ENCODE measurements around the gene AASS. TPM values are rescaled to one million over a fixed set of nuclear protein-coding genes. Genes with fewer than 3 reads are reported as not detected.

The AASS gene
- polyA plus RNA-seq, 2 of the 4 experiments (the other 2 are of a cell fraction), result 0.04 to 0.21 TPM

DNA sequence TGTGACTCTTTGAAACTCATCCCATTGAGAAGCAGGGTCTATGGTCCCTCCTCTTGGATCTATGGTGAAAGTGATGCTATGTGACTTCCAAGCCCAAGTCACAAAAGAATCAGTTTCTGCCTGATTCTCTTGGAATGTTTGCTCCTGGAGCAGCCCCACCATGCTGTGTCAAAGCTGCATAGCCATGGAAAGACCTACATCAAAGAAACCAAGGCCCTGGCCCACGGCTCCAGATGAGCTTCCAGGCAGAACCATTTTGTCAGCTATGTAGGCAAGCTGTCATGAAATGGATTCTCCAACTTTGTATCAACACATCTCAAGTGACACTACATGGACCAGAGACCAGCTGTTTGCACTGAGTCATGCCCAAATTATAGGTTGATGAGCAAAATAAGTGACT, 77.0 kb downstream of the AASS start:
- CTCF ChIA-PET, result no interaction called here
- POLR2A ChIA-PET, result no interaction called here

DNA sequence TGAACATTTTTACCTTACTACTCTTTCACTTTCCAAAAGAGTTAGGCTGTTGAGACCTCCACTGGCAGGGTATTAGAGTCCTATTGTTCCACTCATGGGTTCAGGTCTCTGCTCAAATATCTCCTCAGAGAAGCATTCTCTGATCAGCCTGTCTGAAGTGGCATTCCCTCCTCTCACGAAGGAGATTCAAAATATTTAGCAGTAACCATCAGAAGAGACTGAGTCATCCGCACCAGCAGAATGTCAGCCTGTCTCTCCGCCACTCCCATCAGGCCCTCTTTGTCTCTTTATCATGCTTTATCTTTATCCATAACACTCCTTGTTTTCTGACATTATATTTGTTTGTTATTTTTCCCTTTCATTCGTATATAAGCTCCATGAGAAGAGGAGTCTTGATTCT, 79.1 kb downstream of the AASS start:
- H3K4me2 ChIP-seq, result no peak overlapping the region
- ATAC-seq (no peak), FAIRE-seq (no peak), DNase-seq (ENCODE audit: low read depth in 1 of 2, low spot score in 1 of 2) (no peak)
- ChIA-PET POLR2A (no interaction called here), CTCF (no interaction called here)
- no peaks in the 10 kb centered on the region for H3K4me1 ChIP-seq
- TF ChIP-seq NPAS2 (CRISPR knock-in tag; IDR thresholded peaks at IDR 0.05; ENCODE audit: borderline replicate concordance) (no peak), CEBPB (IDR thresholded peaks at IDR 0.05) (no peak), RCOR1 (IDR thresholded peaks at IDR 0.05; ENCODE audit: low read depth, low read length) (no peak), SMC3 (IDR thresholded peaks at IDR 0.05) (no peak), TP53 (CRISPR knock-in tag; IDR thresholded peaks at IDR 0.05) (no peak), BHLHE40 (IDR thresholded peaks at IDR 0.05; ENCODE audit: low read depth, low read length) (no peak), NFE2L2 (conservative IDR thresholded peaks at IDR 0.05; ENCODE audit: low read length) (no peak), HOXB13 (CRISPR knock-in tag; IDR thresholded peaks at IDR 0.05; ENCODE audit: low read depth) (no peak)
- TF ChIP-seq, protein P1, sequence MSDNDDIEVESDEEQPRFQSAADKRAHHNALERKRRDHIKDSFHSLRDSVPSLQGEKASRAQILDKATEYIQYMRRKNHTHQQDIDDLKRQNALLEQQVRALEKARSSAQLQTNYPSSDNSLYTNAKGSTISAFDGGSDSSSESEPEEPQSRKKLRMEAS (IDR thresholded peaks at IDR 0.05), result no peak
- 25% methylated on average over 4 of the region's 4 CpGs for WGBS (ENCODE audit: missing lambda C conversion rate)
- no peaks in the 10 kb centered on the region for H3K9me3 ChIP-seq
- no peak overlapping the region for H3K27ac ChIP-seq
- no peak overlapping the region for H3K4me3 ChIP-seq

More for the DNA sequence above, 77.0 kb downstream of the AASS start:
- FAIRE-seq, result no peak
- TF ChIP-seq, protein P2, sequence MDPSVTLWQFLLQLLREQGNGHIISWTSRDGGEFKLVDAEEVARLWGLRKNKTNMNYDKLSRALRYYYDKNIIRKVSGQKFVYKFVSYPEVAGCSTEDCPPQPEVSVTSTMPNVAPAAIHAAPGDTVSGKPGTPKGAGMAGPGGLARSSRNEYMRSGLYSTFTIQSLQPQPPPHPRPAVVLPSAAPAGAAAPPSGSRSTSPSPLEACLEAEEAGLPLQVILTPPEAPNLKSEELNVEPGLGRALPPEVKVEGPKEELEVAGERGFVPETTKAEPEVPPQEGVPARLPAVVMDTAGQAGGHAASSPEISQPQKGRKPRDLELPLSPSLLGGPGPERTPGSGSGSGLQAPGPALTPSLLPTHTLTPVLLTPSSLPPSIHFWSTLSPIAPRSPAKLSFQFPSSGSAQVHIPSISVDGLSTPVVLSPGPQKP (IDR thresholded peaks at IDR 0.05; ENCODE audit: low read depth, low read length), result no peak
- TF ChIP-seq EHMT2 (IDR thresholded peaks at IDR 0.05; ENCODE audit: low read depth) (no peak), CEBPB (IDR thresholded peaks at IDR 0.05) (no peak), RCOR1 (IDR thresholded peaks at IDR 0.05; ENCODE audit: low read depth, low read length) (no peak), CHD2 (IDR thresholded peaks at IDR 0.05; ENCODE audit: low read length, partially characterized antibody) (no peak), JUN (IDR thresholded peaks at IDR 0.05) (no peak), MAZ (IDR thresholded peaks at IDR 0.05; ENCODE audit: borderline replicate concordance, low read depth, low read length) (no peak), CBX8 (IDR thresholded peaks at IDR 0.05) (no peak), BHLHE40 (IDR thresholded peaks at IDR 0.05; ENCODE audit: low read depth, low read length) (no peak)
- TF ChIP-seq, protein P3, sequence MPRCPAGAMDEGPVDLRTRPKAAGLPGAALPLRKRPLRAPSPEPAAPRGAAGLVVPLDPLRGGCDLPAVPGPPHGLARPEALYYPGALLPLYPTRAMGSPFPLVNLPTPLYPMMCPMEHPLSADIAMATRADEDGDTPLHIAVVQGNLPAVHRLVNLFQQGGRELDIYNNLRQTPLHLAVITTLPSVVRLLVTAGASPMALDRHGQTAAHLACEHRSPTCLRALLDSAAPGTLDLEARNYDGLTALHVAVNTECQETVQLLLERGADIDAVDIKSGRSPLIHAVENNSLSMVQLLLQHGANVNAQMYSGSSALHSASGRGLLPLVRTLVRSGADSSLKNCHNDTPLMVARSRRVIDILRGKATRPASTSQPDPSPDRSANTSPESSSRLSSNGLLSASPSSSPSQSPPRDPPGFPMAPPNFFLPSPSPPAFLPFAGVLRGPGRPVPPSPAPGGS (IDR thresholded peaks at IDR 0.05), result no peak
- Histone ChIP-seq H3K9me3 (no peaks in the 10 kb centered on the region), H3K4me2 (no peak overlapping the region), H3K4me1 (no peaks in the 10 kb centered on the region), H3K4me3 (no peak overlapping the region), H3K27ac (no peak overlapping the region)
- ATAC-seq, result no peak
- WGBS (ENCODE audit: missing lambda C conversion rate), result 0% methylated on average over 1 of the region's 1 CpG
- no peak for DNase-seq (ENCODE audit: low read depth in 1 of 2, low spot score in 1 of 2)

DNA sequence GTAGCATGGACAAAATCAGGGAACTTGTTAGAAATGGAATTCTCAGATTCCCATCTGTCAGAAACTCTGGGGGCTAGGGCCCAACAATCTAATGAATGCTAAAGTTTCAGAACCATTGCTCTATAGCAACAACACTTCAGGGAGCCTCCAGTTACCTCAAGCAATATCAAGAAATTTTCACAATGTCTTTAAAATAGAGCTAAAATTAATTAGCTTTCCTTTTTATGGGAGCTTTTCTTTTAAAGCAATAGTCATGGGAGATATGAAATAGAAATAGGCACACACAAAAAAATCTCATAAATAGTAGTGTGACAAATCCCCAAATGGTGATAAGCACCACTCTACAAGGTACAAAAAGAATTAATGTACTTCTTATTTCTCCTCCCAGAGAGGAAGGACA, 80.9 kb downstream of the AASS start:
- TF ChIP-seq, protein P4, sequence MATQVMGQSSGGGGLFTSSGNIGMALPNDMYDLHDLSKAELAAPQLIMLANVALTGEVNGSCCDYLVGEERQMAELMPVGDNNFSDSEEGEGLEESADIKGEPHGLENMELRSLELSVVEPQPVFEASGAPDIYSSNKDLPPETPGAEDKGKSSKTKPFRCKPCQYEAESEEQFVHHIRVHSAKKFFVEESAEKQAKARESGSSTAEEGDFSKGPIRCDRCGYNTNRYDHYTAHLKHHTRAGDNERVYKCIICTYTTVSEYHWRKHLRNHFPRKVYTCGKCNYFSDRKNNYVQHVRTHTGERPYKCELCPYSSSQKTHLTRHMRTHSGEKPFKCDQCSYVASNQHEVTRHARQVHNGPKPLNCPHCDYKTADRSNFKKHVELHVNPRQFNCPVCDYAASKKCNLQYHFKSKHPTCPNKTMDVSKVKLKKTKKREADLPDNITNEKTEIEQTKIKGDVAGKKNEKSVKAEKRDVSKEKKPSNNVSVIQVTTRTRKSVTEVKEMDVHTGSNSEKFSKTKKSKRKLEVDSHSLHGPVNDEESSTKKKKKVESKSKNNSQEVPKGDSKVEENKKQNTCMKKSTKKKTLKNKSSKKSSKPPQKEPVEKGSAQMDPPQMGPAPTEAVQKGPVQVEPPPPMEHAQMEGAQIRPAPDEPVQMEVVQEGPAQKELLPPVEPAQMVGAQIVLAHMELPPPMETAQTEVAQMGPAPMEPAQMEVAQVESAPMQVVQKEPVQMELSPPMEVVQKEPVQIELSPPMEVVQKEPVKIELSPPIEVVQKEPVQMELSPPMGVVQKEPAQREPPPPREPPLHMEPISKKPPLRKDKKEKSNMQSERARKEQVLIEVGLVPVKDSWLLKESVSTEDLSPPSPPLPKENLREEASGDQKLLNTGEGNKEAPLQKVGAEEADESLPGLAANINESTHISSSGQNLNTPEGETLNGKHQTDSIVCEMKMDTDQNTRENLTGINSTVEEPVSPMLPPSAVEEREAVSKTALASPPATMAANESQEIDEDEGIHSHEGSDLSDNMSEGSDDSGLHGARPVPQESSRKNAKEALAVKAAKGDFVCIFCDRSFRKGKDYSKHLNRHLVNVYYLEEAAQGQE (IDR thresholded peaks at IDR 0.05), result no peak
- TF ChIP-seq NFE2L2 (conservative IDR thresholded peaks at IDR 0.05; ENCODE audit: low read length), result no peak
- TF ChIP-seq, protein P5, sequence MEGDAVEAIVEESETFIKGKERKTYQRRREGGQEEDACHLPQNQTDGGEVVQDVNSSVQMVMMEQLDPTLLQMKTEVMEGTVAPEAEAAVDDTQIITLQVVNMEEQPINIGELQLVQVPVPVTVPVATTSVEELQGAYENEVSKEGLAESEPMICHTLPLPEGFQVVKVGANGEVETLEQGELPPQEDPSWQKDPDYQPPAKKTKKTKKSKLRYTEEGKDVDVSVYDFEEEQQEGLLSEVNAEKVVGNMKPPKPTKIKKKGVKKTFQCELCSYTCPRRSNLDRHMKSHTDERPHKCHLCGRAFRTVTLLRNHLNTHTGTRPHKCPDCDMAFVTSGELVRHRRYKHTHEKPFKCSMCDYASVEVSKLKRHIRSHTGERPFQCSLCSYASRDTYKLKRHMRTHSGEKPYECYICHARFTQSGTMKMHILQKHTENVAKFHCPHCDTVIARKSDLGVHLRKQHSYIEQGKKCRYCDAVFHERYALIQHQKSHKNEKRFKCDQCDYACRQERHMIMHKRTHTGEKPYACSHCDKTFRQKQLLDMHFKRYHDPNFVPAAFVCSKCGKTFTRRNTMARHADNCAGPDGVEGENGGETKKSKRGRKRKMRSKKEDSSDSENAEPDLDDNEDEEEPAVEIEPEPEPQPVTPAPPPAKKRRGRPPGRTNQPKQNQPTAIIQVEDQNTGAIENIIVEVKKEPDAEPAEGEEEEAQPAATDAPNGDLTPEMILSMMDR (IDR thresholded peaks at IDR 0.05), result no peak
- no peak for TF ChIP-seq JUNB (IDR thresholded peaks at IDR 0.05)
- TF ChIP-seq TP53 (CRISPR knock-in tag; IDR thresholded peaks at IDR 0.05), result no peak
- no peak for TF ChIP-seq JUN (IDR thresholded peaks at IDR 0.05)
- no peak for TF ChIP-seq FOSB (CRISPR knock-in tag; IDR thresholded peaks at IDR 0.05)
- TF ChIP-seq, protein P6, sequence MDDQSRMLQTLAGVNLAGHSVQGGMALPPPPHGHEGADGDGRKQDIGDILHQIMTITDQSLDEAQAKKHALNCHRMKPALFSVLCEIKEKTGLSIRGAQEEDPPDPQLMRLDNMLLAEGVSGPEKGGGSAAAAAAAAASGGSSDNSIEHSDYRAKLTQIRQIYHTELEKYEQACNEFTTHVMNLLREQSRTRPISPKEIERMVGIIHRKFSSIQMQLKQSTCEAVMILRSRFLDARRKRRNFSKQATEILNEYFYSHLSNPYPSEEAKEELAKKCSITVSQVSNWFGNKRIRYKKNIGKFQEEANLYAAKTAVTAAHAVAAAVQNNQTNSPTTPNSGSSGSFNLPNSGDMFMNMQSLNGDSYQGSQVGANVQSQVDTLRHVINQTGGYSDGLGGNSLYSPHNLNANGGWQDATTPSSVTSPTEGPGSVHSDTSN (IDR thresholded peaks at IDR 0.05), result no peak
- TF ChIP-seq CEBPB (IDR thresholded peaks at IDR 0.05), result no peak
- FAIRE-seq (no peak), DNase-seq (ENCODE audit: low read depth in 1 of 2, low spot score in 1 of 2) (no peak), ATAC-seq (no peak)
- H3K9me3 ChIP-seq, result no peaks in the 10 kb centered on the region
- ChIA-PET CTCF (no interaction called here), POLR2A (no interaction called here)
- no peaks in the 10 kb centered on the region for H3K4me1 ChIP-seq
- no peak overlapping the region for H3K4me2 ChIP-seq
- H3K27ac ChIP-seq, result no peak overlapping the region
- H3K4me3 ChIP-seq, result no peak overlapping the region

Data from A549 (cell line).